Neural progenitor cell (in vitro differentiated cells): ENCODE results near the gene NLRP9.

Experiments
- EZH2 ChIP-seq: fragments of 200-600 bp; sonication (generic); IDR thresholded peaks from 2 replicates; pipeline ENCODE4 v1.6.1; 2017; ENCODE audit warnings: antibody characterized with exemption, mild to moderate bottlenecking, moderate library complexity
- TF ChIP-seq, protein P1 (sequence below): fragments of 200-600 bp; sonication (generic); IDR thresholded peaks from 2 replicates; pipeline ENCODE4 v1.5.1; 2017; ENCODE audit warnings: antibody characterized with exemption, mild to moderate bottlenecking

DNA sequence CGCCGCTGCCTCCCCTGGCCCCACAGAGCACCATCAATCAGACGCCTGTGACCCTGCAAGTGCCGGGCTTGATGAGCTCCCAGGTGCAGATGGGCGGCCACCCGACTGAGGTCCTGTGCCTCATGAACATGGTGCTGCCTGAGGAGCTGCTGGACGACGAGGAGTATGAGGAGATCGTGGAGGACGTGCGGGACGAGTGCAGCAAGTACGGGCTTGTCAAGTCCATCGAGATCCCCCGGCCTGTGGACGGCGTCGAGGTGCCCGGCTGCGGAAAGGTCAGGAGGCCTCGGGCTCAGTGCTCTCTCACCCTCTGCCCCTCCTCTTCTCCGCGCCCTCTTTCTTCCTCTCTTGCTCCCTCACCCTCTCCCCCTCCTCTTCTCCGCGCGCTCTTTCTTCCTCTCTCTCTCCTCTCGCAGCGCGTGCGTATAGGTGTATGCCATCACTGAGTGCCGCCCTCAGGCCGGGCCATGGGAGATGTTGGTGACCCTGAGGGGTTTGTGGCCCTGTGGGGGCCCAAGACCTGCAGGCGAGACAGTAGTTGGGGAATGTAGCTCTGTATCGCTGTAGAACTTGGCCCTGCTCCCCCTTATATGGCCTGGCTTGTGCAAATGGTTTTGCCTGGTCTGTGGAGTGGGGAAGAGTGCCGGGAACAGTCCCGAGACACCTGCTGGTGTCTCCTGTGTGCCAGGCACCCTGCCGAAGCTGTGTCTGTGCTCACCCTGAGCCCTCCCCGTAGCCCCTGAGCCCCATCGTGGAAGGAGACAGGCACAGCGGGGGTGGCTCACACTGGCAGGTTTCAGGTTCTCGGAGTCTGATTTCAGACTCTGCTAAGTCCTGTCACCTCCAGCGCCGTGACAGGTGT is 68.6 kb downstream of the NLRP9 start:
- TF ChIP-seq, protein P1, sequence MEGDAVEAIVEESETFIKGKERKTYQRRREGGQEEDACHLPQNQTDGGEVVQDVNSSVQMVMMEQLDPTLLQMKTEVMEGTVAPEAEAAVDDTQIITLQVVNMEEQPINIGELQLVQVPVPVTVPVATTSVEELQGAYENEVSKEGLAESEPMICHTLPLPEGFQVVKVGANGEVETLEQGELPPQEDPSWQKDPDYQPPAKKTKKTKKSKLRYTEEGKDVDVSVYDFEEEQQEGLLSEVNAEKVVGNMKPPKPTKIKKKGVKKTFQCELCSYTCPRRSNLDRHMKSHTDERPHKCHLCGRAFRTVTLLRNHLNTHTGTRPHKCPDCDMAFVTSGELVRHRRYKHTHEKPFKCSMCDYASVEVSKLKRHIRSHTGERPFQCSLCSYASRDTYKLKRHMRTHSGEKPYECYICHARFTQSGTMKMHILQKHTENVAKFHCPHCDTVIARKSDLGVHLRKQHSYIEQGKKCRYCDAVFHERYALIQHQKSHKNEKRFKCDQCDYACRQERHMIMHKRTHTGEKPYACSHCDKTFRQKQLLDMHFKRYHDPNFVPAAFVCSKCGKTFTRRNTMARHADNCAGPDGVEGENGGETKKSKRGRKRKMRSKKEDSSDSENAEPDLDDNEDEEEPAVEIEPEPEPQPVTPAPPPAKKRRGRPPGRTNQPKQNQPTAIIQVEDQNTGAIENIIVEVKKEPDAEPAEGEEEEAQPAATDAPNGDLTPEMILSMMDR = no peak
- no peak for TF ChIP-seq EZH2
